ENCODE results near the gene ITGB1. TPM values are rescaled to one million over a fixed set of nuclear protein-coding genes. Genes with fewer than 3 reads are reported as not detected.
A peak's percentile ranks its signal among the peaks of the same experiment; 100 is the strongest.

ITGB1 gene
- polyA plus RNA-seq, 1 of the 3 experiments (the other 2 are of a cell fraction) = 666 TPM

DNA sequence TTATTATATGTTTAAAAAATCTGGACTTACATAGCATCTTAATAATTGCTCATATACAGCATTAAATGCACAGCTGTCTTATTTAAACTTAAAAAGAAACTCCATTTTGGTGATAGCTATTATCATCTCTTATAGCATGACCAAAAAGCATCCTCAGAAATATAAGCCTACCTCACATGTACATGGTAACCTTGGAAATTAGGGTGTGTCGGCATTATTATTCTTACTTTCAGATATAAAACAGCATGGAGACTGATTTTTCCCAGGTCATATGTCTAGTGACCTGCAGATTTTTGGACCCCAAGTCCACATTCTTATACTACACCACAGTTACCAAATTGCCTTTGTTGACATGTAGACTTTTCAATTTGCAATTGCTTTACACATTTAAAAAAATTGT, 29.1 kb upstream of the ITGB1 start:
- H3K4me2 ChIP-seq = no peak overlapping the region
- POLR2A ChIA-PET = no interaction called here

DNA sequence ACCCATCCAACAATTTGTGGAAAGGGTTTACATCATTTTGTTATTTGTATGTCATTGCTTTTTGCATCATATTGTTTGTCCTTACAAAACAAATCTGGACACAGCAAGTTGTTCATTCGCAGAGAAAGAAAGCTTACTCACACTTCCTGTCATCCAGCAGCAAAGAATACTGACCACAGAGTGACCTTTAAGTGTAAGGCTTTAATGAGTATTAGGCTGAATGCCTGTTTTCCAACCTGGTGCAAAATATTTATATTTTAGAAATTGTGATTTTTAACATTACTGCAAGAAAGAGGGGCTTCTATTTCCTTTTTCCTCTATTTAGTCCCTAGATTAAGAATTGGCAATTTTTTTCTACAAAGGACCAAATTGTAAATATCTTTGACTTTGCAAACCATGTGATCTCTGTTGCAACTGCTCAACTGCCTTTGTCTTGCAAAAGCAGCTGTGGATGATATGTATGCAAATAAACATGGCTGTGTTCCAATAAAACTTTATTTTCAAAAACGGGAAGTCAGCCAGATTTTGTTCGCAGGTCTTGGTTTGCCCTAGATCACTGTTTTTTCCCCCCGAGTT, 27.8 kb upstream of the ITGB1 start:
- Histone ChIP-seq H3K27ac (ENCODE audit: low read depth in 2 of 2, low read length in 1 of 2) (peak overlapping the region; percentile 64 to 99; a peak in 3 of 4 replicates), H3K27me3 (ENCODE audit: insufficient read depth) (no peaks in the 10 kb centered on the region), H3K9ac (peak overlapping the region; percentile 19; the same call in 1 of the 2 replicates), H3K4me1 (ENCODE audit: control insufficient read depth in 1 of 2, insufficient read depth in 2 of 2, low read depth in 1 of 2, low read length in 1 of 2) (peaks cover 28 to 37% of the 10 kb centered on the region in 2 experiments), H2AFZ (ENCODE audit: low read depth) (peak overlapping the region; percentile 10; the same call in 1 of the 2 replicates), H3K4me3 (ENCODE audit: low read depth in 2 of 2, low read length in 1 of 2) (no peak overlapping the region), H3F3A (replicated peaks; ENCODE audit: insufficient read depth) (peaks cover 47% of the 10 kb centered on the region), H3K9me3 (no peaks in the 10 kb centered on the region), H4K20me1 (ENCODE audit: insufficient read depth) (no peaks in the 10 kb centered on the region), H3K9me2 (no peaks in the 10 kb centered on the region), H3K36me3 (replicated peaks in 1 of 2; ENCODE audit: control insufficient read depth in 1 of 2, insufficient read depth in 2 of 2, low read length in 1 of 2) (no peaks in the 10 kb centered on the region), H3K4me2 (peak overlapping the region; percentile 53), H3K79me2 (ENCODE audit: insufficient read depth) (peaks cover 4% of the 10 kb centered on the region; the same call in 1 of the 2 replicates)
- POLR2A ChIA-PET = no interaction called here
- CTCF ChIA-PET = no interaction called here
- 43% methylated on average over 4 of the region's 4 CpGs for WGBS (ENCODE audit: low lambda C conversion rate)
- no peak for DNase-seq
- TF ChIP-seq RCOR1 (IDR thresholded peaks at IDR 0.05; ENCODE audit: low read length) (no peak), FOXJ3 (CRISPR knock-in tag; IDR thresholded peaks at IDR 0.05) (no peak), NRF1 (IDR thresholded peaks at IDR 0.05; ENCODE audit: low read depth, low read length) (no peak), EP300 (IDR thresholded peaks at IDR 0.05; ENCODE audit: borderline replicate concordance in 1 of 2, low read depth in 1 of 2, low read length in 1 of 2) (no peak), MEF2A (IDR thresholded peaks at IDR 0.05; ENCODE audit: borderline replicate concordance, low read depth) (no peak), RXRA (IDR thresholded peaks at IDR 0.05; ENCODE audit: borderline replicate concordance, low read depth) (peak; percentile 80; the same call in 1 of the 2 replicates), GABPA (IDR thresholded peaks at IDR 0.05; ENCODE audit: low read depth) (no peak), FOXM1 (IDR thresholded peaks at IDR 0.05; ENCODE audit: low read depth) (no peak), TEAD4 (IDR thresholded peaks at IDR 0.05; ENCODE audit: borderline replicate concordance, insufficient read depth) (0 out of 2 replicates have a peak, but pooled peaks have one; percentile 16), ELF1 (IDR thresholded peaks at IDR 0.05) (no peak), SMC3 (IDR thresholded peaks at IDR 0.05; ENCODE audit: low read depth, low read length) (no peak), YY1 (IDR thresholded peaks at IDR 0.05; ENCODE audit: low read depth) (no peak), RFX5 (IDR thresholded peaks at IDR 0.05; ENCODE audit: low read length) (no peak), JUND (IDR thresholded peaks at IDR 0.05) (peak; percentile 52; the same call in 1 of the 2 replicates), GATA2 (CRISPR knock-in tag; IDR thresholded peaks at IDR 0.05) (no peak), SIN3A (IDR thresholded peaks at IDR 0.05; ENCODE audit: borderline replicate concordance, low read depth, low read length) (no peak), RAD21 (IDR thresholded peaks at IDR 0.05; ENCODE audit: low read length) (no peak), FOSL2 (IDR thresholded peaks at IDR 0.05; ENCODE audit: borderline replicate concordance, low read depth) (peak; percentile 67; the same call in 1 of the 2 replicates), TCF12 (IDR thresholded peaks at IDR 0.05) (peak; percentile 59)
- TF ChIP-seq, protein P1, sequence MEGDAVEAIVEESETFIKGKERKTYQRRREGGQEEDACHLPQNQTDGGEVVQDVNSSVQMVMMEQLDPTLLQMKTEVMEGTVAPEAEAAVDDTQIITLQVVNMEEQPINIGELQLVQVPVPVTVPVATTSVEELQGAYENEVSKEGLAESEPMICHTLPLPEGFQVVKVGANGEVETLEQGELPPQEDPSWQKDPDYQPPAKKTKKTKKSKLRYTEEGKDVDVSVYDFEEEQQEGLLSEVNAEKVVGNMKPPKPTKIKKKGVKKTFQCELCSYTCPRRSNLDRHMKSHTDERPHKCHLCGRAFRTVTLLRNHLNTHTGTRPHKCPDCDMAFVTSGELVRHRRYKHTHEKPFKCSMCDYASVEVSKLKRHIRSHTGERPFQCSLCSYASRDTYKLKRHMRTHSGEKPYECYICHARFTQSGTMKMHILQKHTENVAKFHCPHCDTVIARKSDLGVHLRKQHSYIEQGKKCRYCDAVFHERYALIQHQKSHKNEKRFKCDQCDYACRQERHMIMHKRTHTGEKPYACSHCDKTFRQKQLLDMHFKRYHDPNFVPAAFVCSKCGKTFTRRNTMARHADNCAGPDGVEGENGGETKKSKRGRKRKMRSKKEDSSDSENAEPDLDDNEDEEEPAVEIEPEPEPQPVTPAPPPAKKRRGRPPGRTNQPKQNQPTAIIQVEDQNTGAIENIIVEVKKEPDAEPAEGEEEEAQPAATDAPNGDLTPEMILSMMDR (IDR thresholded peaks at IDR 0.05) = no peak
- TF ChIP-seq, protein P2, sequence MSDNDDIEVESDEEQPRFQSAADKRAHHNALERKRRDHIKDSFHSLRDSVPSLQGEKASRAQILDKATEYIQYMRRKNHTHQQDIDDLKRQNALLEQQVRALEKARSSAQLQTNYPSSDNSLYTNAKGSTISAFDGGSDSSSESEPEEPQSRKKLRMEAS (IDR thresholded peaks at IDR 0.05; ENCODE audit: low read depth) = no peak
- TF ChIP-seq, protein P3, sequence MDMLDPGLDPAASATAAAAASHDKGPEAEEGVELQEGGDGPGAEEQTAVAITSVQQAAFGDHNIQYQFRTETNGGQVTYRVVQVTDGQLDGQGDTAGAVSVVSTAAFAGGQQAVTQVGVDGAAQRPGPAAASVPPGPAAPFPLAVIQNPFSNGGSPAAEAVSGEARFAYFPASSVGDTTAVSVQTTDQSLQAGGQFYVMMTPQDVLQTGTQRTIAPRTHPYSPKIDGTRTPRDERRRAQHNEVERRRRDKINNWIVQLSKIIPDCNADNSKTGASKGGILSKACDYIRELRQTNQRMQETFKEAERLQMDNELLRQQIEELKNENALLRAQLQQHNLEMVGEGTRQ (IDR thresholded peaks at IDR 0.05; ENCODE audit: borderline replicate concordance, low read depth, low read length) = no peak
- TF ChIP-seq, protein P4, sequence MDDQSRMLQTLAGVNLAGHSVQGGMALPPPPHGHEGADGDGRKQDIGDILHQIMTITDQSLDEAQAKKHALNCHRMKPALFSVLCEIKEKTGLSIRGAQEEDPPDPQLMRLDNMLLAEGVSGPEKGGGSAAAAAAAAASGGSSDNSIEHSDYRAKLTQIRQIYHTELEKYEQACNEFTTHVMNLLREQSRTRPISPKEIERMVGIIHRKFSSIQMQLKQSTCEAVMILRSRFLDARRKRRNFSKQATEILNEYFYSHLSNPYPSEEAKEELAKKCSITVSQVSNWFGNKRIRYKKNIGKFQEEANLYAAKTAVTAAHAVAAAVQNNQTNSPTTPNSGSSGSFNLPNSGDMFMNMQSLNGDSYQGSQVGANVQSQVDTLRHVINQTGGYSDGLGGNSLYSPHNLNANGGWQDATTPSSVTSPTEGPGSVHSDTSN (IDR thresholded peaks at IDR 0.05) = peak; percentile 29; the same call in 1 of the 2 replicates
- TF ChIP-seq, protein P5, sequence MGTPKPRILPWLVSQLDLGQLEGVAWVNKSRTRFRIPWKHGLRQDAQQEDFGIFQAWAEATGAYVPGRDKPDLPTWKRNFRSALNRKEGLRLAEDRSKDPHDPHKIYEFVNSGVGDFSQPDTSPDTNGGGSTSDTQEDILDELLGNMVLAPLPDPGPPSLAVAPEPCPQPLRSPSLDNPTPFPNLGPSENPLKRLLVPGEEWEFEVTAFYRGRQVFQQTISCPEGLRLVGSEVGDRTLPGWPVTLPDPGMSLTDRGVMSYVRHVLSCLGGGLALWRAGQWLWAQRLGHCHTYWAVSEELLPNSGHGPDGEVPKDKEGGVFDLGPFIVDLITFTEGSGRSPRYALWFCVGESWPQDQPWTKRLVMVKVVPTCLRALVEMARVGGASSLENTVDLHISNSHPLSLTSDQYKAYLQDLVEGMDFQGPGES (IDR thresholded peaks at IDR 0.05; ENCODE audit: low read depth, low read length) = no peak

More for the DNA sequence above, 29.1 kb upstream of the ITGB1 start:
- DNase-seq = no peak
- Histone ChIP-seq H3K27me3 (ENCODE audit: insufficient read depth) (no peaks in the 10 kb centered on the region), H3K9ac (no peak overlapping the region), H3K9me3 (no peaks in the 10 kb centered on the region), H3K9me2 (no peaks in the 10 kb centered on the region), H3K36me3 (replicated peaks in 1 of 2; ENCODE audit: control insufficient read depth in 1 of 2, insufficient read depth in 2 of 2, low read length in 1 of 2) (no peaks in the 10 kb centered on the region), H3K79me2 (ENCODE audit: insufficient read depth) (peaks cover 4% of the 10 kb centered on the region; the same call in 1 of the 2 replicates), H3K4me1 (ENCODE audit: control insufficient read depth in 1 of 2, insufficient read depth in 2 of 2, low read depth in 1 of 2, low read length in 1 of 2) (peaks cover 17 to 25% of the 10 kb centered on the region in 2 experiments), H2AFZ (ENCODE audit: low read depth) (no peak overlapping the region), H4K20me1 (ENCODE audit: insufficient read depth) (no peaks in the 10 kb centered on the region), H3K27ac (ENCODE audit: low read depth in 2 of 2, low read length in 1 of 2) (no peak overlapping the region), H3K4me3 (ENCODE audit: low read depth in 2 of 2, low read length in 1 of 2) (no peak overlapping the region), H3F3A (replicated peaks; ENCODE audit: insufficient read depth) (peaks cover 34% of the 10 kb centered on the region)
- TF ChIP-seq TAF1 (IDR thresholded peaks at IDR 0.05; ENCODE audit: borderline replicate concordance, low read depth, low read length) = no peak
- TF ChIP-seq GABPA (IDR thresholded peaks at IDR 0.05; ENCODE audit: low read depth) = no peak
- CTCF ChIA-PET = interaction anchor here (1.4 kb wide), 1 partner anchor 22 kb away, joined by 4 read pairs; no protein-coding TSS in a partner anchor
- WGBS (ENCODE audit: low lambda C conversion rate) = 86% methylated on average over 1 of the region's 1 CpG
